SU-DHL-6 (cell line): ENCODE measurements around the gene CFAP410.

Experiments used
- H2AFZ ChIP-seq: fragments of 200-600 bp; sonication (generic); 2 replicates; pipeline ENCODE4 v1.6.1; 2014; ENCODE audit warnings: low read depth, mild to moderate bottlenecking, moderate library complexity, mixed read lengths, antibody characterized with exemption, low read length; ENCODE audit not compliant: severe bottlenecking
- H3F3A ChIP-seq: fragments of 200-600 bp; shearing (Covaris generic); 2 replicates; pipeline ENCODE4 v1.6.0; 2016; ENCODE audit warnings: antibody characterized with exemption, mild to moderate bottlenecking; ENCODE audit not compliant: insufficient read depth
- H3K27ac ChIP-seq: fragments of 200-600 bp; sonication (generic); 2 replicates; pipeline ENCODE4 v1.5.1; 2016; ENCODE audit warnings: low read depth, mild to moderate bottlenecking, low read length, moderate library complexity, mixed read lengths
- H3K27me3 ChIP-seq: fragments of 200-600 bp; sonication (generic), shearing (Covaris generic); 2 replicates; pipeline ENCODE4 v1.6.0; 2014; ENCODE audit warnings: mild to moderate bottlenecking, low read length
- H3K36me3 ChIP-seq: fragments of 200-600 bp; sonication (generic); 2 replicates; pipeline ENCODE4 v1.6.1; 2014; ENCODE audit warnings: mild to moderate bottlenecking, low read length, mixed read lengths
- H3K4me2 ChIP-seq: fragments of 300-600, 200-600 bp; shearing (Covaris generic), sonication (generic); 2 replicates; pipeline ENCODE4 v1.6.0; 2014; ENCODE audit warnings: low read length, low read depth, mild to moderate bottlenecking; ENCODE audit not compliant: poor library complexity, severe bottlenecking
- H3K4me3 ChIP-seq: fragments of 200-600 bp; sonication (generic); 2 replicates; pipeline ENCODE4 v1.5.1; 2014; ENCODE audit warnings: antibody characterized with exemption, low read length, mild to moderate bottlenecking, mixed read lengths; ENCODE audit not compliant: insufficient read depth, poor library complexity, severe bottlenecking
- H3K79me2 ChIP-seq: fragments of 200-600 bp; sonication (generic); 2 replicates; pipeline ENCODE4 v1.6.1; 2014; ENCODE audit warnings: mild to moderate bottlenecking, low read length, moderate library complexity; ENCODE audit not compliant: insufficient read depth
- H3K9ac ChIP-seq: fragments of 200-600 bp; sonication (generic); 2 replicates; pipeline ENCODE4 v1.7.0; 2014; ENCODE audit warnings: mild to moderate bottlenecking, low read length
- H3K9me2 ChIP-seq: fragments of 200-600 bp; sonication (generic); replicated peaks from 2 replicates; pipeline ENCODE4 v1.6.1; 2014; ENCODE audit warnings: low read length; ENCODE audit not compliant: insufficient read depth
- H3K9me3 ChIP-seq: fragments of 200-600 bp; sonication (generic); 2 replicates; pipeline ENCODE4 v1.6.1; 2014; ENCODE audit warnings: low read length, mixed read lengths; ENCODE audit not compliant: insufficient read depth
- H4K20me1 ChIP-seq: fragments of 200-600 bp; sonication (generic); 2 replicates; pipeline ENCODE4 v1.6.1; 2014; ENCODE audit warnings: low read depth, mild to moderate bottlenecking, antibody characterized with exemption, low read length, moderate library complexity, mixed read lengths
- EZH2phosphoT487 ChIP-seq: fragments of 200-600 bp; sonication (generic), shearing (Covaris generic); conservative IDR thresholded peaks from 2 replicates; pipeline ENCODE4 v1.6.1; 2018; ENCODE audit warnings: mild to moderate bottlenecking, antibody characterized with exemption, low read length, moderate library complexity, mixed read lengths
- TF ChIP-seq, protein P1 (sequence below): fragments of 200-600 bp; sonication (generic); IDR thresholded peaks from one replicate; pipeline ENCODE4 v1.5.1; 2017; ENCODE audit warnings: antibody characterized with exemption, mild to moderate bottlenecking, low read length, moderate library complexity; ENCODE audit not compliant: insufficient read depth, poor library complexity, severe bottlenecking

Gene CFAP410

DNA sequence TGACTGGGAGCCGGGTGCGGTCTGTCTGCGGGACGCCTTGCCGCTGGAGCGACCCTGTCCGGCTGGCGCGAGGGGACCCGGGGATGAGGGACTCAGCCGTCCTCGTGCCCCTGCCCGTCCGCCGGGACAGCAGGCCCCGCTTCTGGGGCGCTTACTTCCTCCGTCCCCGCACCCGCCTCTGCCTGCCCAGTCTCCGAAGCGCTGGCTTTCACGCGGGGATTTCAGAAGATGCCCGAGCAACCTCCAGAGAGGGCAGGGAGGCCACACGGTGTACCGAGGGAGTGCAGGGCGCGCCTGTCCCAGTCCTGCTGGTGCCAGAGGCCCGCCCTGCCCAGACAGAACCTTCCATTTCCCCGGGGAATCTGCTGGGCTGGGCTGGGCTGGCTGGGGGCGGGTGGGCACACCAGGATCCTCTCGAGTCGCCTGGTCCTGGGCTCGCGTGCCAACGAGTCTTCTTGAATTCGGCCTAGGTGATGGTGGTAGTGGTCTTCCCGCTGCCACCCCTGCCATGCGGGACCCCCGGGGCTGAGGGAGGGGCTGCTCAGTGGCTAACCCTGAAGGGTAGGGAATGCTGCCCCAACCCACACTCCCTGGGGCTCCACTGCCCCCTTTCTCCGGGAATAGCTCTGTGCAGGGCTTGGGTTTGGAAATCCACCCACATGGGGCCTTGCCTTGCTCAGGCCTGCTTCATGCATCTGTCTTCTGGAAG, 11.7 kb upstream of the CFAP410 start:
- no peaks in the 10 kb centered on the region for H3K36me3 ChIP-seq
- no peaks in the 10 kb centered on the region for H3K79me2 ChIP-seq
- H3K4me2 ChIP-seq, result no peak overlapping the region
- H3K9me3 ChIP-seq, result no peaks in the 10 kb centered on the region
- no peaks in the 10 kb centered on the region for H3K9me2 ChIP-seq
- H3K9ac ChIP-seq, result no peak overlapping the region
- no peak for TF ChIP-seq EZH2phosphoT487
- TF ChIP-seq, protein P1, sequence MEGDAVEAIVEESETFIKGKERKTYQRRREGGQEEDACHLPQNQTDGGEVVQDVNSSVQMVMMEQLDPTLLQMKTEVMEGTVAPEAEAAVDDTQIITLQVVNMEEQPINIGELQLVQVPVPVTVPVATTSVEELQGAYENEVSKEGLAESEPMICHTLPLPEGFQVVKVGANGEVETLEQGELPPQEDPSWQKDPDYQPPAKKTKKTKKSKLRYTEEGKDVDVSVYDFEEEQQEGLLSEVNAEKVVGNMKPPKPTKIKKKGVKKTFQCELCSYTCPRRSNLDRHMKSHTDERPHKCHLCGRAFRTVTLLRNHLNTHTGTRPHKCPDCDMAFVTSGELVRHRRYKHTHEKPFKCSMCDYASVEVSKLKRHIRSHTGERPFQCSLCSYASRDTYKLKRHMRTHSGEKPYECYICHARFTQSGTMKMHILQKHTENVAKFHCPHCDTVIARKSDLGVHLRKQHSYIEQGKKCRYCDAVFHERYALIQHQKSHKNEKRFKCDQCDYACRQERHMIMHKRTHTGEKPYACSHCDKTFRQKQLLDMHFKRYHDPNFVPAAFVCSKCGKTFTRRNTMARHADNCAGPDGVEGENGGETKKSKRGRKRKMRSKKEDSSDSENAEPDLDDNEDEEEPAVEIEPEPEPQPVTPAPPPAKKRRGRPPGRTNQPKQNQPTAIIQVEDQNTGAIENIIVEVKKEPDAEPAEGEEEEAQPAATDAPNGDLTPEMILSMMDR, result no peak
- no peaks in the 10 kb centered on the region for H4K20me1 ChIP-seq
- H2AFZ ChIP-seq, result no peak overlapping the region
- no peaks in the 10 kb centered on the region for H3F3A ChIP-seq
- H3K27me3 ChIP-seq, result no peaks in the 10 kb centered on the region
- H3K27ac ChIP-seq, result no peak overlapping the region
- H3K4me3 ChIP-seq, result no peak overlapping the region

- Histone ChIP-seq H3K4me2 (no peak overlapping the region), H3K9ac (no peak overlapping the region), H3K79me2 (no peaks in the 10 kb centered on the region), H3K27me3 (no peaks in the 10 kb centered on the region), H4K20me1 (no peaks in the 10 kb centered on the region), H3K27ac (no peak overlapping the region), H3F3A (no peaks in the 10 kb centered on the region), H2AFZ (no peak overlapping the region), H3K36me3 (no peaks in the 10 kb centered on the region), H3K9me2 (no peaks in the 10 kb centered on the region), H3K4me3 (no peak overlapping the region), H3K9me3 (no peaks in the 10 kb centered on the region)
- TF ChIP-seq, protein P1, result no peak
- TF ChIP-seq EZH2phosphoT487, result no peak
Measured at GRCh38 chr21:44349847-44350772, 10.9 kb upstream of the CFAP410 start.

DNA sequence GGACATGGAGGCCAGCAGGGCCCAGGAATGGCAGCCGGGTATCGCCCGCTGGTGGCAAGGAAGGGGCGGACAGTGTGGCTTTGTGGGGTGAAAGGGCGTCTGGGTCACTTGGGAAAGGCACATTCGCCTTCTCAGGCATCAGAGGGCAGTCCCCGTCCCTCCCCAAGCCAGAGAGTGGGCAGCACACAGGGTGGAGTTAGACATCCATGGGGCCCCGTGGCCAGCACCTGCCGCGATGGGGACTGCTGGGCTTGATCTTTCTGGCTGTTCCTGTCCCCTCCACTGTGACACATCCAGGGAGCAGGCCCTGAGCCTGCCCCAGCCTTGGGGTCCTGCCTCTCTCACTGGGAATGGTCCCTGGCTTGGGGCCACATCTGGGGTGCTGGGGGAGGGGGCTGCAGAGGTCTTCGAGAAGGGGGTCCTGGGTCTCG, 10.2 kb upstream of the CFAP410 start:
- Histone ChIP-seq H3K4me3 (no peak overlapping the region), H3K9me3 (no peaks in the 10 kb centered on the region), H3K9me2 (no peaks in the 10 kb centered on the region), H3K4me2 (no peak overlapping the region), H3K36me3 (no peaks in the 10 kb centered on the region), H4K20me1 (no peaks in the 10 kb centered on the region), H3F3A (no peaks in the 10 kb centered on the region), H3K27ac (no peak overlapping the region), H3K9ac (no peak overlapping the region), H2AFZ (no peak overlapping the region), H3K79me2 (no peaks in the 10 kb centered on the region), H3K27me3 (no peaks in the 10 kb centered on the region)
- TF ChIP-seq, protein P1, result no peak
- TF ChIP-seq EZH2phosphoT487, result no peak
